ENCODE data around the gene CALCOCO2.

GRCh38 chr17:48892940-48893645 is 62.3 kb downstream of the CALCOCO2 start:
- TF ChIP-seq CTCF (IDR thresholded peaks at IDR 0.05): no peak
- no peak for TF ChIP-seq POLR2A (IDR thresholded peaks at IDR 0.05; ENCODE audit: low read depth)
- no peak for TF ChIP-seq POLR2AphosphoS5 (IDR thresholded peaks at IDR 0.05)
- no peak for TF ChIP-seq EP300 (IDR thresholded peaks at IDR 0.05)
